Parathyroid adenoma (tissue), 2 donors: ENCODE measurements around the gene HPCAL1.

Experiments used
- H2AFZ ChIP-seq: fragments of 300-600 bp; sonication (generic); one replicate; pipeline ENCODE4 v1.7.0; 2017; ENCODE audit warnings: antibody characterized with exemption, mild to moderate bottlenecking
- H3K27ac ChIP-seq: fragments of 300-600 bp; sonication (generic); one replicate; pipeline ENCODE4 v1.7.0; 2017
- H3K27me3 ChIP-seq: fragments of 300-600 bp; sonication (generic); one replicate; pipeline ENCODE4 v1.7.0; 2017; ENCODE audit warnings: low read length; ENCODE audit not compliant: control insufficient read depth, insufficient read depth
- H3K36me3 ChIP-seq: fragments of 300-600 bp; sonication (generic); one replicate; pipeline ENCODE4 v1.7.0; 2017; ENCODE audit warnings: low read length; ENCODE audit not compliant: control insufficient read depth, insufficient read depth
- H3K4me1 ChIP-seq: fragments of 300-600 bp; sonication (generic); one replicate; pipeline ENCODE4 v1.7.0; 2017; ENCODE audit warnings: control low read depth
- H3K4me2 ChIP-seq: fragments of 300-600 bp; sonication (generic); one replicate; pipeline ENCODE4 v1.7.0; 2017; ENCODE audit warnings: low read length
- H3K4me3 ChIP-seq: fragments of 300-600 bp; sonication (generic); one replicate; pipeline ENCODE4 v1.7.0; 2017; ENCODE audit warnings: low read depth, low read length
- H3K79me2 ChIP-seq: fragments of 300-600 bp; sonication (generic); one replicate; pipeline ENCODE4 v1.7.0; 2017; ENCODE audit warnings: control low read depth
- H3K9ac ChIP-seq: fragments of 300-600 bp; sonication (generic); one replicate; pipeline ENCODE4 v1.7.0; 2017; ENCODE audit warnings: mild to moderate bottlenecking
- H3K9me3 ChIP-seq: fragments of 300-600 bp; sonication (generic); one replicate; pipeline ENCODE4 v1.7.0; 2017; ENCODE audit warnings: low read length; ENCODE audit not compliant: control insufficient read depth
- TF ChIP-seq, protein P1 (sequence below): fragments of 300-600 bp; sonication (generic); IDR thresholded peaks from one replicate; pipeline ENCODE4 v1.7.0; 2017; ENCODE audit warnings: antibody characterized with exemption, mild to moderate bottlenecking
- donor health status: primary hyperparathyroidism.

HPCAL1 gene

DNA sequence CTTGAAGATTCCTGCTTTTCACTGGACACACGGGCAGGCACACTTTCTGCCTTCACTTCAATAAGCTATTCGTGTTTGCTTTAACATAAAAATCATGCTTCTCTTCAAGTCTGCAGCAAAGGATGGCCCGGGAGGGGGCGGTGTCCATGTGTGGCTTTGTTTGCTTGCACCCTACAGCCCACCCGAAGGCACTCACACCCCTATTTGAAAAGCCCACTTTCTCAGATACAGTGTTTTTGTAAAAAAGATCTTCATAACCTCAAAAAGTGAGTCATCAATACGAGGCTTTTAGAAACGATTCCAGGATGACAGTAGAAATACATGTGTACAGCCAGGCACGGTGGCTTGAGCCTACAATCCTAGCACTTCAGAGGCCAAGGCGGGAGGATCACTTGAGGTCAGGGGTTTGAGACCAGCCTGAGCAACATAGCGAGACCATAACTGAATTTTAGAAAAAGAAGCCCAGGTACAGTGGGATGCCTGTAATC lies 36.5 kb upstream of the HPCAL1 start:
- H3K36me3 ChIP-seq = no peaks in the 10 kb centered on the region
- H3K9ac ChIP-seq = no peak overlapping the region
- no peak overlapping the region for H3K4me2 ChIP-seq
- H3K27me3 ChIP-seq = no peaks in the 10 kb centered on the region
- H3K9me3 ChIP-seq = no peaks in the 10 kb centered on the region
- no peak overlapping the region for H3K4me3 ChIP-seq
- no peaks in the 10 kb centered on the region for H3K79me2 ChIP-seq
- H2AFZ ChIP-seq = no peak overlapping the region
- no peaks in the 10 kb centered on the region for H3K4me1 ChIP-seq
- TF ChIP-seq, protein P1, sequence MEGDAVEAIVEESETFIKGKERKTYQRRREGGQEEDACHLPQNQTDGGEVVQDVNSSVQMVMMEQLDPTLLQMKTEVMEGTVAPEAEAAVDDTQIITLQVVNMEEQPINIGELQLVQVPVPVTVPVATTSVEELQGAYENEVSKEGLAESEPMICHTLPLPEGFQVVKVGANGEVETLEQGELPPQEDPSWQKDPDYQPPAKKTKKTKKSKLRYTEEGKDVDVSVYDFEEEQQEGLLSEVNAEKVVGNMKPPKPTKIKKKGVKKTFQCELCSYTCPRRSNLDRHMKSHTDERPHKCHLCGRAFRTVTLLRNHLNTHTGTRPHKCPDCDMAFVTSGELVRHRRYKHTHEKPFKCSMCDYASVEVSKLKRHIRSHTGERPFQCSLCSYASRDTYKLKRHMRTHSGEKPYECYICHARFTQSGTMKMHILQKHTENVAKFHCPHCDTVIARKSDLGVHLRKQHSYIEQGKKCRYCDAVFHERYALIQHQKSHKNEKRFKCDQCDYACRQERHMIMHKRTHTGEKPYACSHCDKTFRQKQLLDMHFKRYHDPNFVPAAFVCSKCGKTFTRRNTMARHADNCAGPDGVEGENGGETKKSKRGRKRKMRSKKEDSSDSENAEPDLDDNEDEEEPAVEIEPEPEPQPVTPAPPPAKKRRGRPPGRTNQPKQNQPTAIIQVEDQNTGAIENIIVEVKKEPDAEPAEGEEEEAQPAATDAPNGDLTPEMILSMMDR = no peak
- no peak overlapping the region for H3K27ac ChIP-seq

DNA sequence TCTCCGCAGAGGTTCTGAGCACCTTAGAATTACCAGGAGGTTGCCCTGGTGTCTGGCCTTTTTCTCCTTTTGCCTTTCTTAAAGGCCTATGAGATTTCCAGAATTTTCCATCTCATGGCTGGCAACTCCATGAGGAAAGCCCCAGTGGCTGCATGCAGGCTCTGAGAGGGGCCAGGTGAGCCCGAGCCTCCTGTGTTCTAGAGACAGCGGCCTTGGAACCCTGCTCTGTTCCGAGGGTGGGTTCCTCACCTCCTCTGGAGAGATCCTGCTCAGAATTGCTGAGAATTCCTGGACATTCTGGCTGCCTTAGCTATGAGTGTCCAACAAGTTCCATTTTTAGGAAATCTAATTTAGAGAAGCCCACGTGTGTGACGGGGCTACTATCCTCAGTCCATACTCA lies 35.7 kb upstream of the HPCAL1 start:
- Histone ChIP-seq H3K79me2 (no peaks in the 10 kb centered on the region), H3K4me3 (no peak overlapping the region), H3K9ac (no peak overlapping the region), H3K36me3 (no peaks in the 10 kb centered on the region), H3K27me3 (no peaks in the 10 kb centered on the region), H2AFZ (no peak overlapping the region), H3K27ac (no peak overlapping the region), H3K4me1 (no peaks in the 10 kb centered on the region), H3K4me2 (no peak overlapping the region), H3K9me3 (no peaks in the 10 kb centered on the region)
- TF ChIP-seq, protein P1 = no peak

DNA sequence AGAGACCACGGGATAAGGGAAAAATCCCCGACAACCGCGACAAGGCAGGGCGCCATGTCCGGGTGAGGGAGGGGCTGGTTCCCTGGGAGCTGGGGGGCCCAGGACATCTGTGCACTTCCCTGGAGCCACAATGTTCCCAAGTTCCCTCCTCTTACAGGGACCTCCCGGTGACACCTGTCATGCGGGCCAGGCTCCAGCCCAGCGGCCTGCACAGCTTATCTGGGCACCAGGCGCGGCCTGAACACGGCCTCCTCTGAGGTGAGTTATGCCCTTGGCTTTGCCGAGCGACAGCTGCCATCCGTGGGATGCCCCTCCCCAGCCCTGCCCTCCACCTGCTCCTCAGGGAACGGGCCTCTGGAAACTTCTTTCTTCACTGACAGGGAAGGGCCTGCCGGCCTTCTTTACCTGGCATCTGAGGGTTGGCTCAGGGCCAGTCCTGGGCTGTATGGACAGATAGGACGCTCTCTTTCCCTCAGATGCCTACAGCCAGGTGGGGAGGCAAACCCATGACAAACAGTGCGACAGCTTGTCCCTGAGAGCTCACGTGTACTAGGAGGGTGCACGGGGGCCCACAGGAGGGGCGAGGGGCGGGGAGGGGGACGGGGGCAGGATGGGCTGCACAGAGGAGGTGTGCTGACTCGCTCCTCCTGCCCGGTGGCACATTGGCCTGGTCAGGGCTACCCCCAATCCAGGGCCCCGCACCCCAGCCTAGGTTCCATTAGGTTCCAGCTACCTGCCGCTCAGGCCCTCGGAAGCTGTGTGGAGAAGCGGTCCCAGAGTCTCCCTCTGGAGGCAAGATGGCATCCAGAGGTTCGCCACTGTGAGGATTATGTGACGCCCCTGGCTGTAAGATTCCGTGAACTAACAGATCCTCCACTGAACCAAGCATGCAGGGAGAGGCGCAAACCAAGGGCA lies 34.9 kb upstream of the HPCAL1 start:
- no peak overlapping the region for H3K4me3 ChIP-seq
- no peaks in the 10 kb centered on the region for H3K36me3 ChIP-seq
- H3K79me2 ChIP-seq = no peaks in the 10 kb centered on the region
- TF ChIP-seq, protein P1 = no peak
- no peak overlapping the region for H2AFZ ChIP-seq
- H3K27me3 ChIP-seq = no peaks in the 10 kb centered on the region
- no peak overlapping the region for H3K9ac ChIP-seq
- H3K4me1 ChIP-seq = no peaks in the 10 kb centered on the region
- no peak overlapping the region for H3K27ac ChIP-seq
- no peak overlapping the region for H3K4me2 ChIP-seq
- H3K9me3 ChIP-seq = no peaks in the 10 kb centered on the region

DNA sequence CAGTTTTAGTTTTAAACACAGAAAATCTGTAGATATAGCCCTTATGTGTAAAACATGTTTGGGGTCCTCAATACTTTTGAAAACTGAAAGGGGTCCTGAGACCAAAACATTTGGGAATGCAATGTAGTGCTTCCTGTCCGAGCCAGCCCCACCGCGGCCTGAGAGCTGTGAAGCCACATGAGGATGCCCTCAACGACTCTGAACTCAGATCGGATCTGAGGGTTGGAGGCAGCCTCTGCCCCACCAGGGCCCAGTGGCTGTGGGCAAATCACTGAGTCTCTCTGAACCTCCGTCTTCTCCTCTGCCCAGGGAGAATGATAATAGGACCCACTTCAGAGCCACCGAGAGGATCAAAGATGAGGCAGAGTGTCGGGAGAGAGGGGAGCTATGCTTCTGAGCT lies 33.4 kb upstream of the HPCAL1 start:
- Histone ChIP-seq H3K4me3 (no peak overlapping the region), H3K9ac (no peak overlapping the region), H3K9me3 (no peaks in the 10 kb centered on the region), H3K4me1 (no peaks in the 10 kb centered on the region), H2AFZ (no peak overlapping the region), H3K27ac (no peak overlapping the region), H3K79me2 (no peaks in the 10 kb centered on the region), H3K4me2 (no peak overlapping the region), H3K36me3 (no peaks in the 10 kb centered on the region), H3K27me3 (no peaks in the 10 kb centered on the region)
- TF ChIP-seq, protein P1 = no peak
